ENCODE results near the gene INPP5A.

Gene INPP5A

DNA sequence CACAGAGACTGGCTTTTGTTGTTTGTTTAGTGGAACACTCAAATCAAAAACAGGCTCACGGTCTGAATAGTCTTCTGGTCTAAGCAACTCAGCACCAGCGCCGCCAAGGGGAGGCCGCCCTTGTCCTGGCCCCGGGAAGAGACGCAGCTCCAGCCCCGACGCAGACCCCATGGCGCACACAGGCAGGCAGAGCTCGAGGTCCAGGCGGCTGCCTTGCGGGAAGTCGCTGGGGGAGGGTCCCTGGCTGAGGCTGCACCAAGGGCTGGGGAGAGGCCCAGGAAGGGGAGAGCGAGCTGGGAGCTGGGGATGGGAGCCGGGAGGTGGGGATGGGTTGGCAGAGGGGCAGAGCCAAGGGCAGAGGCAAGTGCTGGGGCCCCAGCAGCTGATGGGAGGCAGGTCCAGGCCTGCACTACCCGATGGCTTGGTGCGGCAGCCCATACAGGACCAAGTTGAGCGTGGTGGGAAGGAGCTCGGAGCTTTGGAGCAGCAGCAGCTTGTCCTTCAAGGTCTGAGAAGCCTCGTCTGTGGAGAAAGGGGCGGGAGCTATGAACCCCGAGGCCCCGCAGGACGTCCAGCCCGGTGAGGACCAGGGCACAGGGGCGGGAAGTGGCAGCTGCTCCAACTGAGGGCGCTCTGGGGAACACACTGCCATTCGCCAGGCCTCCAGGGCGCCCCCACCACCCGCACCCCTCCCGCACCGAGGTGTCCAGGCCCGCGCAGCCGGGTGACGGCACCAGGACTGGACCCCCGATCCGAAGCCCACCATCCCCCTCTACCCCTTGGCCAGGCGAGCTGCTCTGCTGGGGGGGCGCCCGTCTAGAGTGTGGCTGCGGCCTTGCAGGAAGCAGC, 271.0 kb downstream of the INPP5A start:
- ATAC-seq, result no peak
- TF ChIP-seq CSDC2 (CRISPR knock-in tag; IDR thresholded peaks at IDR 0.05) (no peak), ZNF565 (CRISPR knock-in tag; conservative IDR thresholded peaks at IDR 0.05; ENCODE audit: low read depth) (no peak)
- TF ChIP-seq, protein P1, sequence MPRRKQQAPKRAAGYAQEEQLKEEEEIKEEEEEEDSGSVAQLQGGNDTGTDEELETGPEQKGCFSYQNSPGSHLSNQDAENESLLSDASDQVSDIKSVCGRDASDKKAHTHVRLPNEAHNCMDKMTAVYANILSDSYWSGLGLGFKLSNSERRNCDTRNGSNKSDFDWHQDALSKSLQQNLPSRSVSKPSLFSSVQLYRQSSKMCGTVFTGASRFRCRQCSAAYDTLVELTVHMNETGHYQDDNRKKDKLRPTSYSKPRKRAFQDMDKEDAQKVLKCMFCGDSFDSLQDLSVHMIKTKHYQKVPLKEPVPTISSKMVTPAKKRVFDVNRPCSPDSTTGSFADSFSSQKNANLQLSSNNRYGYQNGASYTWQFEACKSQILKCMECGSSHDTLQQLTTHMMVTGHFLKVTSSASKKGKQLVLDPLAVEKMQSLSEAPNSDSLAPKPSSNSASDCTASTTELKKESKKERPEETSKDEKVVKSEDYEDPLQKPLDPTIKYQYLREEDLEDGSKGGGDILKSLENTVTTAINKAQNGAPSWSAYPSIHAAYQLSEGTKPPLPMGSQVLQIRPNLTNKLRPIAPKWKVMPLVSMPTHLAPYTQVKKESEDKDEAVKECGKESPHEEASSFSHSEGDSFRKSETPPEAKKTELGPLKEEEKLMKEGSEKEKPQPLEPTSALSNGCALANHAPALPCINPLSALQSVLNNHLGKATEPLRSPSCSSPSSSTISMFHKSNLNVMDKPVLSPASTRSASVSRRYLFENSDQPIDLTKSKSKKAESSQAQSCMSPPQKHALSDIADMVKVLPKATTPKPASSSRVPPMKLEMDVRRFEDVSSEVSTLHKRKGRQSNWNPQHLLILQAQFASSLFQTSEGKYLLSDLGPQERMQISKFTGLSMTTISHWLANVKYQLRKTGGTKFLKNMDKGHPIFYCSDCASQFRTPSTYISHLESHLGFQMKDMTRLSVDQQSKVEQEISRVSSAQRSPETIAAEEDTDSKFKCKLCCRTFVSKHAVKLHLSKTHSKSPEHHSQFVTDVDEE (CRISPR knock-in tag; IDR thresholded peaks at IDR 0.05), result no peak

GRCh38 chr10:132809232-132810140, 271.9 kb downstream of the INPP5A start:
- no peak for ATAC-seq
- TF ChIP-seq BACH2 (CRISPR knock-in tag; IDR thresholded peaks at IDR 0.05; ENCODE audit: borderline replicate concordance), result no peak
- TF ChIP-seq, protein P1 (CRISPR knock-in tag; IDR thresholded peaks at IDR 0.05), result no peak
- no peak for TF ChIP-seq ZNF565 (CRISPR knock-in tag; conservative IDR thresholded peaks at IDR 0.05; ENCODE audit: low read depth)
- no peak for TF ChIP-seq TCF4 (CRISPR knock-in tag; IDR thresholded peaks at IDR 0.05; ENCODE audit: borderline replicate concordance)
- TF ChIP-seq, protein P2, sequence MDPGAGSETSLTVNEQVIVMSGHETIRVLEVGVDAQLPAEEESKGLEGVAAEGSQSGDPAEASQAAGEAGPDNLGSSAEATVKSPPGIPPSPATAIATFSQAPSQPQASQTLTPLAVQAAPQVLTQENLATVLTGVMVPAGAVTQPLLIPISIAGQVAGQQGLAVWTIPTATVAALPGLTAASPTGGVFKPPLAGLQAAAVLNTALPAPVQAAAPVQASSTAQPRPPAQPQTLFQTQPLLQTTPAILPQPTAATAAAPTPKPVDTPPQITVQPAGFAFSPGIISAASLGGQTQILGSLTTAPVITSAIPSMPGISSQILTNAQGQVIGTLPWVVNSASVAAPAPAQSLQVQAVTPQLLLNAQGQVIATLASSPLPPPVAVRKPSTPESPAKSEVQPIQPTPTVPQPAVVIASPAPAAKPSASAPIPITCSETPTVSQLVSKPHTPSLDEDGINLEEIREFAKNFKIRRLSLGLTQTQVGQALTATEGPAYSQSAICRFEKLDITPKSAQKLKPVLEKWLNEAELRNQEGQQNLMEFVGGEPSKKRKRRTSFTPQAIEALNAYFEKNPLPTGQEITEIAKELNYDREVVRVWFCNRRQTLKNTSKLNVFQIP (CRISPR knock-in tag; IDR thresholded peaks at IDR 0.05; ENCODE audit: borderline replicate concordance, low read depth), result no peak
- TF ChIP-seq CSDC2 (CRISPR knock-in tag; IDR thresholded peaks at IDR 0.05), result no peak
- TF ChIP-seq ESRRG (CRISPR knock-in tag; IDR thresholded peaks at IDR 0.05), result no peak

- TF ChIP-seq SNAI2 (CRISPR knock-in tag; IDR thresholded peaks at IDR 0.05), result no peak
- TF ChIP-seq PPARA (CRISPR knock-in tag; IDR thresholded peaks at IDR 0.05; ENCODE audit: borderline replicate concordance), result no peak
- TF ChIP-seq PATZ1 (CRISPR knock-in tag; IDR thresholded peaks at IDR 0.05; ENCODE audit: borderline replicate concordance), result no peak
- TF ChIP-seq TOX (CRISPR knock-in tag; IDR thresholded peaks at IDR 0.05; ENCODE audit: borderline replicate concordance), result no peak
- no peak for TF ChIP-seq ZNF70 (CRISPR knock-in tag; IDR thresholded peaks at IDR 0.05)
- no peak for TF ChIP-seq ESRRG (CRISPR knock-in tag; IDR thresholded peaks at IDR 0.05)
- no peak for TF ChIP-seq GLIS3 (CRISPR knock-in tag; IDR thresholded peaks at IDR 0.05)
- TF ChIP-seq TCF4 (CRISPR knock-in tag; IDR thresholded peaks at IDR 0.05; ENCODE audit: borderline replicate concordance), result no peak
- no peak for TF ChIP-seq ZC3H10 (CRISPR knock-in tag; IDR thresholded peaks at IDR 0.05)
- ATAC-seq, result no peak
Observed at GRCh38 chr10:132810141-132810806, 272.7 kb downstream of the INPP5A start.

Data from SK-N-SH treated with all-trans-retinoic acid at 6 μM for 48 hours (cell line).